GM21737 (cell line): ENCODE results near the gene VSTM4.

Source experiments
- ATAC-seq: cut with Tn5 transposase; IDR thresholded peaks from one replicate; pipeline ENCODE4 v1.9.1; 2021; ENCODE audit warnings: mild to moderate bottlenecking, moderate library complexity; ENCODE audit not compliant: unreplicated experiment

Gene VSTM4

DNA sequence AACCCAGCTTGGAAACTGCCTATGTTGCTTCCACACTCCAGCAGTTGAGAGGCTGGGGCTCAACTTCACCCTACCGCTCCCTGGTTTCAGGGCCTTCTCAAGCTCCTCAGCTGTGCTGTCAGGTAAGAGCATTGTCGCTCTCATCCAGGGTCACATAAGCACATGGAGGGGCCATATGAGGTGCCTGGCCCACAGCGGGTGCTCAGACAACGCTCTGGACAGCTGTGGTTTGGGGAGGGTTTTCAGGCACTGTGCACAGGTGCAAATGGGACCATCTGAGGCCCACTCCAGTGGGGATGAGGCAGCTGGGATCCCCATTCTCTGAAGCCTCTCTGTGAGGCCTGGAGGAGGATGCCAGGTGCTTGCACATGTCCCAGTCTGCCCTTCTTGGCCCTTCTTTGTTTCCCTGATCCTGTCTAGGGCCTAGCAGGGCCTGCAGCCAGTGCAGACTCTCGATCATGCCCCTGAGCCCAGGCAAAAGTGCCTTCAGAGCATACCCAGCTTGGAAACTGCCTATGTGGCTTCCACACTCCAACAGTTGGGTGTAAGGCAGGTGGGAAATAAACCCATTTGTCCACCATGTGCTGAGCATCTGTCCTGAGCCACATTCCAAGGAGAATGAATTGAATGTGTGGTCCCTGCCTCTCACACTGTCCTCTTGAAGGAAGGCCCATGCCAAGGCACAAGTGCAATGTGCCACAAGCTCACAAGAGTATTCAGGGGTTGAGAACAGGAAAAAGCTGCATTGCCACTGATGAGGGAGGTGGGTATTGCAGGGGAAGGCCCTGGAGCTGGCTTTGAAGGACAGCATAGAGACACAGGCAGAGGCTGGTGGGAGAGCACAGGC, 40.3 kb downstream of the VSTM4 start:
- ATAC-seq = no peak

GRCh38 chr10:49072166-49072885, 43.0 kb downstream of the VSTM4 start:
- ATAC-seq = no peak

- ATAC-seq = no peak
Measured at GRCh38 chr10:49071160-49071761, 44.1 kb downstream of the VSTM4 start.

DNA sequence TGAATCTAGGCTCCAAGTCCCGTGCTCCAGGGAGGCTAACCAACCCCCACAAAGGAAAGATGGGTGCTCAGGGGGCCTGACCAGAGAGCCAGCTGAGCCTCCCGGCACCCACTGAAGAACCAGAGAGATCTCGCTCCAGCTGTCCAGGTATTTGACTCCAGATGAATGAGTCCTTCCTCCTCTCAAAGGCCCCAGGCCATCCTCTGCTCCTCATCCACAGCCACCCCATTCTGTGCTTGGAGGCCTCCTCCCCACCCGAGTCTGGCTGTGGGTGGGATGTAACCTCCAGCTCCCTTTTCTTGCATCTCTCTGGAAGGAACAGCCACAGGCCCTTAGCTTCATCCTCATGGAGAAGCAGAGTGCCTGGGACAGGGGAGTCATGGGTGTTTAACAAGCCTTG, 44.6 kb downstream of the VSTM4 start:
- no peak for ATAC-seq

DNA sequence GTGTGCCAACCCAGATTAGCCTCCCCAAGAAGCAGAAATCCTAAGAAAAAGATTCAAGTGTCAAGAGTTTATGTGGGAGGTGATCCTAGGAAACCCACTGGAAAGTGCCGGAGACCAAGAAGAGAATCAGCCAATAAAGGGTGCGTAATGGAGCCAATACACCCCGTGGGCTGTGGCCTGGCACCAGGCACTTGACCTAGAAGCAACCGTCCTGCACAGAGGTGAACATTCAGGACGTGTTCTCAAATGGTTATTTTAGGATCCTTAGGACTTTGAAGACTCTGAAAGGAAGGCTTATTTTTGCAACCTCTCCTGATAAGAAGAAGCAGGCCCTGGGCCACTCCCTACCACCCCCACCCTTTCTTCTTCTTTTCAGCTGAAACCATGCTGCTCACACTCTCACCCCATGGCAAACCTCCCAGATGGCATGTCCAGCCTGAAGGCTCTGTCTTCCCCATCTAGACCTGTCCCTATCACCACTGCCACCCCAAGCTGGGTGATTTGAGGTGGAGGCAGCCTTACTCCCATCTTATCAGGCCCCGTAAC, 46.6 kb downstream of the VSTM4 start:
- ATAC-seq = no peak

GRCh38 chr10:49068209-49068608, 47.1 kb downstream of the VSTM4 start:
- no peak for ATAC-seq

- ATAC-seq = no peak
Measured at GRCh38 chr10:49066944-49067730, 48.2 kb downstream of the VSTM4 start.

DNA sequence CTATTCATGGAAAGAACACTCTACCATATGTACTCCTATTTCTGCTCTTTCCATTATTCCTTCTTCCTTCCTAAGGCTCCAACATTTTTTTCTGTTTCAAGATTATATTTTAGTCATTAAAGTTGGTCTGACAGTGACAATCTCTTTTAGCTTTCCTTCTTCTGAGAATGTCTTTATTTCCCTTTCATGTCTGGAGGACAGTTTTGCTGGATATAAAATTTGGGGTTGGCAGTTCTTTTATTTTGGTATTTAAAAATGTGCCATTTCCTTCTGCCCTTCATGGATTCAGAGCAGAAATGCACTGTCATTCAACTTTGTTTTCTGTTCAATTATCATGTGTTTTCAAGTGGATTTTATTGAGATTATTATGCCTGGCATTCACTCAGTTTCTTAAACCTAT, 53.1 kb downstream of the VSTM4 start:
- no peak for ATAC-seq

DNA sequence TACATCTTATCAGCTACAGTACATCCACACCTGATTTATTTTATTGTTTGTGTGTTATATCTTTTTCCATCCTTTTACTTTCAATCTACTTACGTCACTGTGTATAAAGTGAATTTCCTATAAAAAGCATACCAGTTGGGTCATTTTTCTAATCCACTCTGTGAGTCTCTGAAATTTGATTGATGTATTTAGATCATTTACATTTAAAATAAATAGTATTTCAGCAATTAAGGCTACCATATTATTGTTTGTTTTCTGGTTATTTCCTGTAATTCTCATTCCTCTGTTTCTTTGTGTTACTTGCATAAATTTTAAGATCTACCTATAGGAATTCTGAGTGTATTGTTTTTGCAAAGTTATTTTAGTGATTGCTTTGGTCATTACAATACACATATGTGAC, 53.7 kb downstream of the VSTM4 start:
- ATAC-seq = no peak

DNA sequence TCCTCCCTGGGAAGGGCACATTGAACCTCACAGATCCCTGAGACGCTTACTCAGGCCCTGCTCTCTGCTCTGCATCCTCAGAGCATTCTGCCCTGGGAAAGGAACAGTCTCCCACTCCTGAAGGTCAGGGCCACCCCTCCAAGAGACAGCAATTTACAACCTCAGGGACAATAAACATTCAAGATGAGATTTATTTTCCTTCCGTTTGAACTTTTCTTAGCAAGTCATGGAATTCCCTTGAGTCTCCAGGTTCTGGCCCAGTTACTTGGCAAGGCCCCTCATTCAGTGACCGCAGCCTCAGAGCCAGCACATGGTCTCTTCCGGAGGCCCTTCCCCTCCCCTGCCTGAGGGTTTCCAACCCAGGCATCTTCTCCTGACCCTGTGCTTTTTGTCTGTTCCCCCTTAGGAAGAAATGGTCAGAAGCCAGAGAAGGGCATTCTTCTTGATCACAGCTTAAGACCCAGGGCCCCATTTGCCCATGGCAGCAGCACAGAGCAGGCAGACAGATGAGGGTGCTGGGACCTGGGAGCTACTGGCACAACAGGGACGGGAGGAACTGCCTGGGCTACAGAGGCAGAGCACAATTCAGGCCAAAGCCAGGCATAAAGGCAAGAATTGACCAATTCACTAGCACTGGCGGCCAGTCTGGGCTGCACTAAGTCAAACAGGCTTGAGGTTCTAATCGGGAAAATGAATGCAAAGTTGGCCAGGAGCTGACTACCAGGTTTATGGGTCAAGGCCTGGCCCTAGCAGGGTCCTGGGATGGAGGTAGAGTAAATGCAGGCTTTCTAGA, 56.7 kb downstream of the VSTM4 start:
- ATAC-seq = no peak

GRCh38 chr10:49057231-49057880, 58.0 kb downstream of the VSTM4 start:
- ATAC-seq = no peak

GRCh38 chr10:49056356-49056755, 59.0 kb downstream of the VSTM4 start:
- ATAC-seq = no peak

DNA sequence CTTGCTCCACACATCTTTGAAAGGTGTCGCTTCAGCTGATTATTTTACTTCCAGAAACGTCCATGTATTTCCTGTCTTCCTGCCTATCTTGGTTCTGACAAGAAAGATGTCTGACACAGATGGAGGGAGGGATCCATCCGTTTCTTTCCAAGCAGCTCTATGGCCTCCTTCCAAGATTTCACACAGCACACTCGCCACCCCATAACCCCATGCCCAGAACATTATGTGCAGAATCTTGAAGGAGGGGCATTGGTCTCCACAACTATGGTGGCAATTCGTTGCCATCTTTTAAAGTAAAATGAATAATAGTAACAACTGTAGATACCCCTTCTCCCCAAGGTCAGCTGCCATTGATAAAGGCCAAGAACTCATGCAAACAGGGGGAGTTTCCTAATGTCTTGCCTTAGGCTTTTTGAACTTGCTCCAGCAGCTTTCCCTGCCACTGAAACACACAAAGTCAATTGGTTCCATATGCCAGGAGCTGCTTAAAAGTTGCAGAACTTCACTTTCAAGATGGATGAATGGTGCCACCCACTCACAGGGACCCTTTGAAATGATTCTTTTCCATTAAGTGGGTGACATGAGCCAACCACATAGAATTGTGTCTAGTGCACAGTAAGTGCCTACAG, 60.0 kb downstream of the VSTM4 start:
- no peak for ATAC-seq

- no peak for ATAC-seq
Measured at GRCh38 chr10:49054753-49055152, 60.6 kb downstream of the VSTM4 start.

DNA sequence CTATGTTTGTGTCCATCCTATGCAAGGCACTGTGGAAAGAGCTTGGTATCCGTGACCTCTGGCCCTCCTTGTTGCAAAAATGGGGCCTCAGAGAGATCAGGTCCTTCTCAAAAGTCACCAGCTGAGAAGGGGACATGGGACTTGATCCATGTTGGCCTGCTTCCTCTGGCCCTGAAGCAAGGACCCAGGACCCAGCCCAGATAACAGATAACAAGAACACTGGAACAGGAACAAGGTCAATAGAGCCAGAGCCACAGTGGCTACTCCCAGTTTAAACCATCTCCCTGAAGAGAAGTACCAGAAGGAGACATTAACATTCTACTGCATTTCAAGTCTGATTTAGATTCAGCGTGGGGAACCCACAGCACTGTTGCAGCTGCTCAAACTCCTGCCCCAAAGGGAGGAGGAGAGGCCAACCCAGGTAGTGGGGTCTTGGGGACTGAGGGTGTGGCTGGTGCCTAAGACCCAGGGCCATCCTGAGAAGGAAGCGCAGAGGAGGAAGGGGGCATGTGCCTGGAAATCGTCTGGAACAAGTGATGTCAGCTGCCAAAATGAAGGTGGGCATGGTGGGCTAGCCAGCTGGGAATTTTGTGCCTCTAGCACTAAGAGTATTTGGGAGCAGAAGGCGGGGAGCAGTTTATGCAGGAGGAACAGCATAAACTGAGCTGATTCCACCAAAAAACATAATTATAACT, 61.2 kb downstream of the VSTM4 start:
- ATAC-seq = no peak

DNA sequence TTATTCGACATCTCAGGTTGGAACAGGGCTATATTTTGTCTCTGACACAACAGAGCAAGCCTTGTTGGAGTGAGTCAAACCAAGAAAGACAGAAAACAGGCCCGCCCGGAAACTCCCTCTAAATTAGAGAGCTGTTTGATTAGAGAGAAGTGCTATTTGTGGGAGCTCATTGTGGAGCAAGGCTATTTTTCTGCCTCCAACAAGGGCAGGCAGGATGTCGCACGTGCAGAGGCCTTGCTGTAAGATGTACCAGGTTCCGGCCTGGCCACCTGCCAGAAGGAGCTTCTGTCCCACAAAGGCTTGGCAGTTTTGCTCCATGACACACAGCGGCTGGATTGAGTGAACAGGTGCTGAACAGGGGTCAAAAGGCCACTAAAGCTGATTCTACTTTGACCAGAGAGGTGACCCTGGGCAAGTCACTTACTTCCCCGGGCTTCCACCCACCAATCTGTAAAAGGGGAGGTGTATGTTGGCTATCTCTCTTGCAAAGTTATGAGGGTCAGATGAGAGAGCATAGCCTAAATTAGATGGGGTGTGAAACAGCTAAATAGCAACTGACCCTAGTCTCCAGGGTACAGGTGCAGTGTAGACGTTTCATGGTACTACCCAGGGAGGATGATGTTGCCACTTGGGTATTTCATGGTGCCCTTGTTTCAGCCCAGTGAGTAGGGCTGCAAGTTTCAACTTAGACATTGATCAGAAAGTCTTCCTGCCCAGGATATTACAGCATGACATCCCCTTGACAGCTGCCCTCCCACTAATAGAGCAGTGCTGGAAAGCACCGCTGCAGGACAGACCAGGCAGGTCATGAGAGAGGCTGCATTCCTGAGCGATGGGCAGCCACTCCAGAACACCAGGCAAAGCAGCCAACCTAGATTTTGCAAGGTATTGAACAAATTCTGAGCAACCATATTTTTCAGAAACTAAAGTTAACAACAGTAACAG, 62.0 kb downstream of the VSTM4 start:
- ATAC-seq = no peak

GRCh38 chr10:49052069-49052468, 63.3 kb downstream of the VSTM4 start:
- ATAC-seq = no peak
